ENCODE results near the gene HABP4. TPM values are rescaled to one million over a fixed set of nuclear protein-coding genes. Genes with fewer than 3 reads are reported as not detected.

Gene HABP4
- total and polyA plus RNA-seq, 9 of the 15 experiments (the other 6 are each of a cell fraction or from before 2014, with no cell fraction given) = 0.38 to 2.4 (median 1.9) TPM

DNA sequence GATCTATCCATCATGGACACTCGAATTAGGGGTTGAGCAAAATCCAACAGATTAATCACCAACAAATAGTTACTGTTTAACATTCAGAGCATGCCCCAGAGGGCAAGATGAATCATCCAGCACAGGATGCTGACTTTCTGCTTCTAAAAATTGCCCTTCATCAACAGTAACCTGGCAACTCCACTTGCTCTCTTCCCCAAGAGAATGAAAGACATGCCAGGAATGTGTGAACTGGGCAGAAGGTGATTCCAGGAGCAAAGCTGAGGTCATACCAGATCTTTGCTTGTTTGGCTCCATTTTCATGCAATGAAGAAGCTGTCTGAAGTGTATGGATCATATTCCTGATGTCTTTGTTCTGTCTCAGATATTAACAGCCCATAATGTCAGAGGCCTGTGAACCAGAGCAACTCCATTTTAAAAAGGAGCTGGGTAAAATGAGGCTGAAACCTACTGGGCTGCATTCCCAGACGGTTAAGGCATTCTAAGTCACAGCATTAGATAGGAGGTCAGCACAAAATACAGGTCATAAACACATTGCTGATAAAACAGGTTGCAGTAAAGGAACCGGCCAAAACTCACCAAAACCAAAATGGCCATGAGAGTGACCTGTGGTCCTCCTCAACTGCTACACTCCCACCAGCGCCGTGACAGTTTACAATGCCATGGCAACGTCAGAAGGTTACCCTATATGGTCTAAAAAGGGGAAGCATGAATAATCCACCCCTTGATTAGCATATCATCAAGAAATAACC lies 29.3 kb upstream of the HABP4 start (continued):
- TF ChIP-seq, protein P1, sequence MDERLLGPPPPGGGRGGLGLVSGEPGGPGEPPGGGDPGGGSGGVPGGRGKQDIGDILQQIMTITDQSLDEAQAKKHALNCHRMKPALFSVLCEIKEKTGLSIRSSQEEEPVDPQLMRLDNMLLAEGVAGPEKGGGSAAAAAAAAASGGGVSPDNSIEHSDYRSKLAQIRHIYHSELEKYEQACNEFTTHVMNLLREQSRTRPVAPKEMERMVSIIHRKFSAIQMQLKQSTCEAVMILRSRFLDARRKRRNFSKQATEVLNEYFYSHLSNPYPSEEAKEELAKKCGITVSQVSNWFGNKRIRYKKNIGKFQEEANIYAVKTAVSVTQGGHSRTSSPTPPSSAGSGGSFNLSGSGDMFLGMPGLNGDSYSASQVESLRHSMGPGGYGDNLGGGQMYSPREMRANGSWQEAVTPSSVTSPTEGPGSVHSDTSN (CRISPR knock-in tag; IDR thresholded peaks at IDR 0.05; ENCODE audit: low read depth) = no peak
- TF ChIP-seq, protein P1 (tag; conservative IDR thresholded peaks at IDR 0.05; ENCODE audit: low read depth) = peak; percentile 84
- TF ChIP-seq, protein P2, sequence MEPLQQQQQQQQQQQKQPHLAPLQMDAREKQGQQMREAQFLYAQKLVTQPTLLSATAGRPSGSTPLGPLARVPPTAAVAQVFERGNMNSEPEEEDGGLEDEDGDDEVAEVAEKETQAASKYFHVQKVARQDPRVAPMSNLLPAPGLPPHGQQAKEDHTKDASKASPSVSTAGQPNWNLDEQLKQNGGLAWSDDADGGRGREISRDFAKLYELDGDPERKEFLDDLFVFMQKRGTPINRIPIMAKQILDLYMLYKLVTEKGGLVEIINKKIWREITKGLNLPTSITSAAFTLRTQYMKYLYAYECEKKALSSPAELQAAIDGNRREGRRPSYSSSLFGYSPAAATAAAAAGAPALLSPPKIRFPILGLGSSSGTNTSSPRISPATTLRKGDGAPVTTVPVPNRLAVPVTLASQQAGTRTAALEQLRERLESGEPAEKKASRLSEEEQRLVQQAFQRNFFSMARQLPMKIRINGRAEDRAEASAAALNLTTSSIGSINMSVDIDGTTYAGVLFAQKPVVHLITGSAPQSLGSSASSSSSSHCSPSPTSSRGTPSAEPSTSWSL (CRISPR knock-in tag; IDR thresholded peaks at IDR 0.05; ENCODE audit: borderline replicate concordance) = peak; percentile 86; the same call in 1 of the 2 replicates
- no peak for TF ChIP-seq SIX5 (IDR thresholded peaks at IDR 0.05; ENCODE audit: borderline replicate concordance in 1 of 2, insufficient read depth in 1 of 2, low read depth in 1 of 2, low read length in 2 of 2)
- TF ChIP-seq TEAD2 (tag; IDR thresholded peaks at IDR 0.05) = peak; percentile 97
- TF ChIP-seq, protein P3, sequence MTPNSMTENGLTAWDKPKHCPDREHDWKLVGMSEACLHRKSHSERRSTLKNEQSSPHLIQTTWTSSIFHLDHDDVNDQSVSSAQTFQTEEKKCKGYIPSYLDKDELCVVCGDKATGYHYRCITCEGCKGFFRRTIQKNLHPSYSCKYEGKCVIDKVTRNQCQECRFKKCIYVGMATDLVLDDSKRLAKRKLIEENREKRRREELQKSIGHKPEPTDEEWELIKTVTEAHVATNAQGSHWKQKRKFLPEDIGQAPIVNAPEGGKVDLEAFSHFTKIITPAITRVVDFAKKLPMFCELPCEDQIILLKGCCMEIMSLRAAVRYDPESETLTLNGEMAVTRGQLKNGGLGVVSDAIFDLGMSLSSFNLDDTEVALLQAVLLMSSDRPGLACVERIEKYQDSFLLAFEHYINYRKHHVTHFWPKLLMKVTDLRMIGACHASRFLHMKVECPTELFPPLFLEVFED (CRISPR knock-in tag; conservative IDR thresholded peaks at IDR 0.05) = peak; percentile 98
- peak; percentile 99 for TF ChIP-seq ZNF584 (CRISPR knock-in tag; IDR thresholded peaks at IDR 0.05; ENCODE audit: low read depth)
- TF ChIP-seq TCFL5 (CRISPR knock-in tag; conservative IDR thresholded peaks at IDR 0.05) = peak; percentile 95
- TF ChIP-seq, protein P4, sequence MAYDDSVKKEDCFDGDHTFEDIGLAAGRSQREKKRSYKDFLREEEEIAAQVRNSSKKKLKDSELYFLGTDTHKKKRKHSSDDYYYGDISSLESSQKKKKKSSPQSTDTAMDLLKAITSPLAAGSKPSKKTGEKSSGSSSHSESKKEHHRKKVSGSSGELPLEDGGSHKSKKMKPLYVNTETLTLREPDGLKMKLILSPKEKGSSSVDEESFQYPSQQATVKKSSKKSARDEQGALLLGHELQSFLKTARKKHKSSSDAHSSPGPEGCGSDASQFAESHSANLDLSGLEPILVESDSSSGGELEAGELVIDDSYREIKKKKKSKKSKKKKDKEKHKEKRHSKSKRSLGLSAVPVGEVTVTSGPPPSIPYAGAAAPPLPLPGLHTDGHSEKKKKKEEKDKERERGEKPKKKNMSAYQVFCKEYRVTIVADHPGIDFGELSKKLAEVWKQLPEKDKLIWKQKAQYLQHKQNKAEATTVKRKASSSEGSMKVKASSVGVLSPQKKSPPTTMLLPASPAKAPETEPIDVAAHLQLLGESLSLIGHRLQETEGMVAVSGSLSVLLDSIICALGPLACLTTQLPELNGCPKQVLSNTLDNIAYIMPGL (CRISPR knock-in tag; IDR thresholded peaks at IDR 0.05) = no peak
- no peak for TF ChIP-seq U2AF1 (optimal IDR thresholded peaks at IDR 0.05; ENCODE audit: low read depth, low read length)
- TF ChIP-seq, protein P5, sequence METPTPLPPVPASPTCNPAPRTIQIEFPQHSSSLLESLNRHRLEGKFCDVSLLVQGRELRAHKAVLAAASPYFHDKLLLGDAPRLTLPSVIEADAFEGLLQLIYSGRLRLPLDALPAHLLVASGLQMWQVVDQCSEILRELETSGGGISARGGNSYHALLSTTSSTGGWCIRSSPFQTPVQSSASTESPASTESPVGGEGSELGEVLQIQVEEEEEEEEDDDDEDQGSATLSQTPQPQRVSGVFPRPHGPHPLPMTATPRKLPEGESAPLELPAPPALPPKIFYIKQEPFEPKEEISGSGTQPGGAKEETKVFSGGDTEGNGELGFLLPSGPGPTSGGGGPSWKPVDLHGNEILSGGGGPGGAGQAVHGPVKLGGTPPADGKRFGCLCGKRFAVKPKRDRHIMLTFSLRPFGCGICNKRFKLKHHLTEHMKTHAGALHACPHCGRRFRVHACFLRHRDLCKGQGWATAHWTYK (CRISPR knock-in tag; IDR thresholded peaks at IDR 0.05) = peak; percentile 99
- no peak for TF ChIP-seq ZNF274 (IDR thresholded peaks at IDR 0.05; ENCODE audit: borderline replicate concordance, low read depth, low read length)
- no peak for TF ChIP-seq ETV5 (CRISPR knock-in tag; IDR thresholded peaks at IDR 0.05; ENCODE audit: low read depth)
- TF ChIP-seq NCOA2 (IDR thresholded peaks at IDR 0.05; ENCODE audit: partially characterized antibody in 2 of 2) = no peak
- TF ChIP-seq MAFG (tag; conservative IDR thresholded peaks at IDR 0.05) = peak; percentile 69
- no peak for TF ChIP-seq ZBTB1 (CRISPR knock-in tag; IDR thresholded peaks at IDR 0.05; ENCODE audit: borderline replicate concordance, low read depth)
- TF ChIP-seq DNMT1 (IDR thresholded peaks at IDR 0.05) = no peak
- TF ChIP-seq PHF8 (IDR thresholded peaks at IDR 0.05; ENCODE audit: borderline replicate concordance, low read length) = no peak
